DND-41 (cell line): ENCODE results near the gene MLANA.

Experiments used
- ATAC-seq: fragments of 200-7000 bp; cut with Tn5 transposase; 3 replicates; pipeline ENCODE4 v1.9.1; 2021; ENCODE audit warnings: low read depth; ENCODE audit not compliant: insufficient read depth
- DNase-seq: peaks from one replicate; pipeline ENCODE4 v3.0.0-alpha.2; 2020
- H2AFZ ChIP-seq: 2 replicates; pipeline ENCODE4 v1.6.0; 2012; ENCODE audit warnings: low read depth, low read length
- H3K27ac ChIP-seq: 2 replicates; pipeline ENCODE4 v1.5.1; 2012; ENCODE audit warnings: low read length, inconsistent platforms
- H3K27me3 ChIP-seq: fragments of 200-600 bp; sonication (generic); 2 replicates; pipeline ENCODE4 v1.6.0; 2012; ENCODE audit warnings: low read length, mild to moderate bottlenecking, inconsistent platforms; ENCODE audit not compliant: insufficient read depth, poor library complexity
- H3K36me3 ChIP-seq: 2 replicates; pipeline ENCODE4 v1.5.1; 2012; ENCODE audit warnings: low read length, inconsistent platforms; ENCODE audit not compliant: insufficient read depth
- H3K4me1 ChIP-seq: 2 replicates; pipeline ENCODE4 v1.5.1; 2012; ENCODE audit warnings: mild to moderate bottlenecking, low read length; ENCODE audit not compliant: insufficient read depth
- H3K4me2 ChIP-seq: 2 replicates; pipeline ENCODE4 v1.6.0; 2012; ENCODE audit warnings: mild to moderate bottlenecking, moderate library complexity, low read length, inconsistent platforms; ENCODE audit not compliant: insufficient read depth
- H3K4me3 ChIP-seq, 2 experiments: fragments of 200-600 bp in 1 of 2; shearing (Covaris generic) in 1 of 2; 2 replicates each; pipeline ENCODE4 v1.5.1; 2012 to 2016; ENCODE audit warnings: inconsistent platforms in 2 of 2, low read length in 2 of 2, mild to moderate bottlenecking in 2 of 2, low read depth in 1 of 2, moderate library complexity in 1 of 2
- H3K79me2 ChIP-seq: 2 replicates; pipeline ENCODE4 v1.6.0; 2012; ENCODE audit warnings: low read length, inconsistent platforms; ENCODE audit not compliant: insufficient read depth
- H3K9ac ChIP-seq: 2 replicates; pipeline ENCODE4 v1.6.0; 2012; ENCODE audit warnings: low read depth, mild to moderate bottlenecking, inconsistent platforms, low read length, moderate library complexity
- H3K9me3 ChIP-seq: 2 replicates; pipeline ENCODE4 v1.5.1; 2012; ENCODE audit warnings: low read length, moderate library complexity, mild to moderate bottlenecking, inconsistent platforms; ENCODE audit not compliant: insufficient read depth, severe bottlenecking
- H4K20me1 ChIP-seq: 2 replicates; pipeline ENCODE4 v1.6.0; 2012; ENCODE audit warnings: low read length; ENCODE audit not compliant: insufficient read depth
- CTCF ChIP-seq: IDR thresholded peaks from 2 replicates; pipeline ENCODE4 v1.5.1; 2012; ENCODE audit warnings: borderline replicate concordance, low read length, moderate library complexity, mild to moderate bottlenecking; ENCODE audit not compliant: poor library complexity, severe bottlenecking; ENCODE audit errors: extremely low read depth
- EZH2 ChIP-seq: IDR thresholded peaks from 3 replicates; pipeline ENCODE4 v1.6.1; 2012; ENCODE audit warnings: borderline replicate concordance, low read depth, mild to moderate bottlenecking, moderate library complexity, low read length, inconsistent platforms; ENCODE audit not compliant: severe bottlenecking

The MLANA gene

DNA sequence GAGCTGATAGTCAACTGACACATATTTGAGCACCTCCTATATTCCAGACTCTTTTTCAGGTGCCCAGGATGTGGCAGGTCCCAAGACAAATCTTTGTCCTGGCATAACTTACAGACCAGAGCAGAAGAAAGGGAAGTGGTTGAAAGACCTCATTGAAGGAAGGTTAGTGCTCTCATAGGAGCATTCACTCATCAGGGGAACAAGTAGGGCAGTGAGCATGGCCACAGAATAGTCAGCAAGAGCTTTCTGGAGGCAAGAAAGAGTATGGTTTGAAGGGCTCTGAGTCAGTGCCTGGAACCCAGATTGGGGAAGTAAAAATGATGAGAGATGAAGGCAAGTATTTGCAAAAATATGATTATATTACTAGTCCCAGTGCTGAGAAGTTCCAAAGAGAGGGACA lies 32.8 kb upstream of the MLANA start:
- Histone ChIP-seq H3K36me3 (no peaks in the 10 kb centered on the region), H3K9me3 (no peaks in the 10 kb centered on the region), H3K9ac (no peak overlapping the region), H3K27ac (no peak overlapping the region), H2AFZ (no peak overlapping the region), H3K4me1 (no peaks in the 10 kb centered on the region), H3K27me3 (no peaks in the 10 kb centered on the region), H4K20me1 (no peaks in the 10 kb centered on the region), H3K79me2 (no peaks in the 10 kb centered on the region), H3K4me2 (no peak overlapping the region), H3K4me3 (no peak overlapping the region)
- no peak for ATAC-seq
- no peak for TF ChIP-seq EZH2
- TF ChIP-seq CTCF: no peak
- DNase-seq: no peak

- Histone ChIP-seq H3K36me3 (no peaks in the 10 kb centered on the region), H2AFZ (no peak overlapping the region), H3K9ac (no peak overlapping the region), H3K4me2 (no peak overlapping the region), H3K4me1 (no peaks in the 10 kb centered on the region), H3K27me3 (no peaks in the 10 kb centered on the region), H3K79me2 (no peaks in the 10 kb centered on the region), H4K20me1 (no peaks in the 10 kb centered on the region), H3K4me3 (no peak overlapping the region), H3K9me3 (no peaks in the 10 kb centered on the region), H3K27ac (no peak overlapping the region)
- DNase-seq: no peak
- no peak for TF ChIP-seq CTCF
- TF ChIP-seq EZH2: no peak
- no peak for ATAC-seq
Measured at GRCh38 chr9:5858833-5859232, 31.9 kb upstream of the MLANA start.

DNA sequence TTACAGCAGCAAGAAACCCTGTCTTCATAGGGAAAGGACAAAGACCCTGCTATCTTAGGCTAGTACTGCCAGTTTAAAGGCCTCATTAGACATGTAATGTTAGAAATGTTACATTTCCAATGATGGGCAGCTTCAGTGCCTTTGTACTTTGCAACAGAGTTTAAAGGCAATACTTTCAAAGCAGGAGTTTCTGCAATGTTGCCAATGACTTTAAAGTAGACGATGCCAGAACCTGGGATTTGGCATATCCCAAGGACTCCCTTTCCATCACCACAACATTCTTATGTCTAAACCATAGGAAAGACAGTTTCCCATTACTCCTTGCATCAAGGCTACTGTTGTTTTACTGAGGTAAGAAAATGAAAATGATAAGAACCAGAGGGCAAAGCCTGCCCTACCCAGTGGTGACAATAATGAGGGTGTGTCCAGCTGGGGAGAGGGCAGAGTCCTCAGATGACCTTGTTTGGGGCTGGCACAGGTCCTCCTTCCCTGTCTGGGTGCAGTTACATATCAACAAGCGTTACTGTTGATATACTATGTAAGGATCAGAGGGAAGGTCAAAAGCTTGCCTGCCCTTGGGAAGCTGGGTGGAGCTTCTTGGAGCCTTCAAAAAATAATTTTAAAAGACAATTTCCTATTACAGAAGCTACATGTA lies 27.5 kb upstream of the MLANA start:
- Histone ChIP-seq H4K20me1 (no peaks in the 10 kb centered on the region), H3K9ac (no peak overlapping the region), H2AFZ (no peak overlapping the region), H3K4me2 (no peak overlapping the region), H3K36me3 (no peaks in the 10 kb centered on the region), H3K4me1 (no peaks in the 10 kb centered on the region), H3K27me3 (no peaks in the 10 kb centered on the region), H3K79me2 (no peaks in the 10 kb centered on the region), H3K9me3 (no peaks in the 10 kb centered on the region), H3K4me3 (no peak overlapping the region), H3K27ac (no peak overlapping the region)
- DNase-seq (no peak), ATAC-seq (no peak)
- TF ChIP-seq EZH2: no peak
- no peak for TF ChIP-seq CTCF
